H9 (cell line): ENCODE measurements around the gene SLC23A1. TPM values are rescaled to one million over a fixed set of nuclear protein-coding genes. Genes with fewer than 3 reads are reported as not detected.

Experiments
- DNase-seq: peaks from one replicate; pipeline ENCODE4 v3.0.0-alpha.2; 2017
- H2AFZ ChIP-seq: one replicate; pipeline ENCODE4 v1.6.1; 2013; ENCODE audit warnings: mild to moderate bottlenecking, low read length, control low read depth, moderate library complexity
- H2AK5ac ChIP-seq: 2 replicates; pipeline ENCODE4 v1.6.1; 2013; ENCODE audit warnings: low read length, control low read depth, mixed read lengths; ENCODE audit not compliant: insufficient read length
- H2BK120ac ChIP-seq: one replicate; pipeline ENCODE4 v1.6.1; 2013; ENCODE audit warnings: low read depth, mild to moderate bottlenecking, low read length, control low read depth, inconsistent platforms; ENCODE audit not compliant: poor library complexity, severe bottlenecking
- H2BK12ac ChIP-seq: 2 replicates; pipeline ENCODE4 v1.6.1; 2013; ENCODE audit warnings: low read length, control low read depth, mixed read lengths, low read depth; ENCODE audit not compliant: insufficient read length
- H2BK15ac ChIP-seq: 2 replicates; pipeline ENCODE4 v1.6.1; 2013; ENCODE audit warnings: low read depth, low read length, control low read depth
- H2BK20ac ChIP-seq: one replicate; pipeline ENCODE4 v1.6.1; 2013; ENCODE audit warnings: low read depth, mild to moderate bottlenecking, low read length, control low read depth, inconsistent platforms; ENCODE audit not compliant: poor library complexity, severe bottlenecking
- H2BK5ac ChIP-seq: 2 replicates; pipeline ENCODE4 v1.6.1; 2013; ENCODE audit warnings: low read length, control low read depth, mixed read lengths; ENCODE audit not compliant: insufficient read length
- H3K14ac ChIP-seq: 2 replicates; pipeline ENCODE4 v1.6.1; 2013; ENCODE audit warnings: low read length, control low read depth; ENCODE audit not compliant: insufficient read depth
- H3K18ac ChIP-seq: 2 replicates; pipeline ENCODE4 v1.6.1; 2013; ENCODE audit warnings: low read depth, mild to moderate bottlenecking, mixed read lengths, low read length, control low read depth; ENCODE audit not compliant: insufficient read length
- H3K23ac ChIP-seq: 2 replicates; pipeline ENCODE4 v1.6.1; 2013; ENCODE audit warnings: low read length, control low read depth, mixed read lengths, low read depth; ENCODE audit not compliant: insufficient read length
- H3K23me2 ChIP-seq: 2 replicates; pipeline ENCODE4 v1.6.1; 2013; ENCODE audit warnings: low read depth, mild to moderate bottlenecking, mixed read lengths, low read length, control low read depth; ENCODE audit not compliant: insufficient read length, poor library complexity, severe bottlenecking
- H3K27ac ChIP-seq: 2 replicates; pipeline ENCODE4 v1.5.1; 2013; ENCODE audit warnings: low read length, control low read depth, mixed read lengths, low read depth; ENCODE audit not compliant: insufficient read length
- H3K27me3 ChIP-seq: 2 replicates; pipeline ENCODE4 v1.6.1; 2013; ENCODE audit warnings: low read length, control low read depth, inconsistent platforms; ENCODE audit not compliant: insufficient read depth
- H3K4ac ChIP-seq: 2 replicates; pipeline ENCODE4 v1.6.1; 2013; ENCODE audit warnings: low read depth, mild to moderate bottlenecking, control low read depth, inconsistent platforms, low read length, moderate library complexity
- H3K4me1 ChIP-seq: 2 replicates; pipeline ENCODE4 v1.6.1; 2013; ENCODE audit warnings: low read length, control low read depth, inconsistent platforms; ENCODE audit not compliant: insufficient read depth
- H3K4me2 ChIP-seq: 2 replicates; pipeline ENCODE4 v1.6.1; 2013; ENCODE audit warnings: low read length, control low read depth, mixed read lengths; ENCODE audit not compliant: insufficient read length, insufficient read depth
- H3K56ac ChIP-seq: 2 replicates; pipeline ENCODE4 v1.6.1; 2013; ENCODE audit warnings: low read depth, mild to moderate bottlenecking, mixed read lengths, low read length, control low read depth; ENCODE audit not compliant: insufficient read length
- H3K79me1 ChIP-seq: 2 replicates; pipeline ENCODE4 v1.6.1; 2013; ENCODE audit warnings: low read depth, mild to moderate bottlenecking, moderate library complexity, low read length, control low read depth, inconsistent platforms; ENCODE audit not compliant: insufficient read depth, poor library complexity, severe bottlenecking
- H3K79me2 ChIP-seq: 2 replicates; pipeline ENCODE4 v1.6.1; 2013; ENCODE audit warnings: low read length, control low read depth, inconsistent platforms; ENCODE audit not compliant: insufficient read depth
- H3K9ac ChIP-seq: 2 replicates; pipeline ENCODE4 v1.6.1; 2013; ENCODE audit warnings: low read length, control low read depth, mixed read lengths; ENCODE audit not compliant: insufficient read length; ENCODE audit errors: extremely low read depth
- H3K9me3 ChIP-seq: one replicate; pipeline ENCODE4 v1.6.1; 2013; ENCODE audit warnings: low read depth, low read length, inconsistent platforms; ENCODE audit not compliant: control insufficient read depth
- H3T11ph ChIP-seq: one replicate; pipeline ENCODE4 v1.6.1; 2013; ENCODE audit warnings: mild to moderate bottlenecking, low read length, control low read depth, inconsistent platforms
- H4K20me1 ChIP-seq: one replicate; pipeline ENCODE4 v1.6.1; 2013; ENCODE audit not compliant: control insufficient read depth, insufficient read length, insufficient read depth
- H4K5ac ChIP-seq: 2 replicates; pipeline ENCODE4 v1.6.1; 2013; ENCODE audit warnings: low read depth, mild to moderate bottlenecking, mixed read lengths, low read length, control low read depth; ENCODE audit not compliant: insufficient read length
- H4K8ac ChIP-seq: replicated peaks from 2 replicates; pipeline ENCODE4 v1.6.1; 2013; ENCODE audit warnings: low read length, control low read depth, mixed read lengths, low read depth; ENCODE audit not compliant: insufficient read length
- H4K91ac ChIP-seq: 2 replicates; pipeline ENCODE4 v1.6.1; 2013; ENCODE audit warnings: low read depth, mild to moderate bottlenecking, moderate library complexity, mixed read lengths, low read length, control low read depth; ENCODE audit not compliant: insufficient read length
- H3K27ac Mint-ChIP-seq, 3 experiments: 2 replicates in 2 of 3; 3 replicates in 1 of 3; pipeline ENCODE4 v1.8.0; 2020 to 2021; ENCODE audit warnings: mixed read lengths in 3 of 3, mild to moderate bottlenecking in 1 of 3, moderate library complexity in 1 of 3
- H3K27me3 Mint-ChIP-seq: 2 replicates; pipeline ENCODE4 v1.8.0; 2021; ENCODE audit warnings: low read depth, mild to moderate bottlenecking, moderate library complexity, mixed read lengths
- H3K36me3 Mint-ChIP-seq, 3 experiments: 2 replicates in 2 of 3; 3 replicates in 1 of 3; pipeline ENCODE4 v1.8.0; 2020 to 2021; ENCODE audit warnings: low read depth in 3 of 3, mixed read lengths in 3 of 3; ENCODE audit not compliant: insufficient read depth in 1 of 3
- H3K4me1 Mint-ChIP-seq, 2 experiments: 2 replicates each; pipeline ENCODE4 v1.8.0; 2020; ENCODE audit warnings: mixed read lengths in 2 of 2
- H3K4me3 Mint-ChIP-seq, 2 experiments: 2 replicates in 1 of 2; 3 replicates in 1 of 2; pipeline ENCODE4 v1.8.0; 2020 to 2021; ENCODE audit warnings: mild to moderate bottlenecking in 2 of 2, mixed read lengths in 2 of 2, moderate library complexity in 1 of 2
- H3K9me3 Mint-ChIP-seq, 2 experiments: 2 replicates in 1 of 2; 3 replicates in 1 of 2; pipeline ENCODE4 v1.8.0; 2020; ENCODE audit warnings: mild to moderate bottlenecking in 2 of 2, mixed read lengths in 2 of 2, moderate library complexity in 1 of 2
- CTCF ChIP-seq: fragments of 200-600 bp; sonication (generic); conservative IDR thresholded peaks from 3 replicates; pipeline ENCODE4 v1.8.0; 2021; ENCODE audit warnings: antibody characterized with exemption, mild to moderate bottlenecking
- WGBS: extraction: QIAGEN DNeasy Blood & Tissue Kit; methylation state at CpG from one replicate; pipeline ENCODE4 v1.1.7; 2013; ENCODE audit warnings: missing lambda C conversion rate, low lambda C conversion rate, mixed read lengths; ENCODE audit not compliant: insufficient read length; ENCODE audit errors: extremely low coverage; 5-methylcytosine and 5-hydroxymethylcytosine counted together
- total RNA-seq: library from RNA; stranded (reverse); gene quantifications from 2 replicates; pipeline ENCODE4 v1.2.1, GENCODE V29; 2021

SLC23A1 gene
- total RNA-seq, 1 experiment from 2014 or later, result not detected

GRCh38 chr5:139402561-139403158, 19.6 kb upstream of the SLC23A1 start:
- Histone ChIP-seq H3K9ac (no peak overlapping the region), H3K79me1 (no peaks in the 10 kb centered on the region), H2BK120ac (no peak overlapping the region), H3K9me3 (no peaks in the 10 kb centered on the region), H2AFZ (no peak overlapping the region), H3T11ph (no peak overlapping the region), H3K23ac (no peak overlapping the region), H4K91ac (no peak overlapping the region), H3K27me3 (no peaks in the 10 kb centered on the region), H3K4me1 (peaks cover 2% of the 10 kb centered on the region; the same call in 1 of the 2 replicates), H4K8ac (no peak overlapping the region), H4K5ac (no peak overlapping the region), H3K56ac (no peak overlapping the region), H2BK12ac (no peak overlapping the region), H2BK15ac (no peak overlapping the region), H2BK20ac (no peak overlapping the region), H3K4me2 (no peak overlapping the region), H4K20me1 (no peaks in the 10 kb centered on the region), H3K23me2 (no peaks in the 10 kb centered on the region), H3K4ac (no peak overlapping the region), H3K79me2 (no peaks in the 10 kb centered on the region), H2AK5ac (no peak overlapping the region), H3K14ac (no peak overlapping the region), H3K18ac (no peak overlapping the region), H2BK5ac (no peak overlapping the region), H3K27ac (no peak overlapping the region)
- Mint-ChIP-seq H3K27me3 (no peaks in the 10 kb centered on the region), H3K4me3 (peak overlapping the region; percentile 91 to 94), H3K4me1 (peaks cover 16 to 20% of the 10 kb centered on the region in 2 experiments), H3K27ac (no peak overlapping the region), H3K36me3 (peaks cover 4 to 20% (median 16%) of the 10 kb centered on the region in 3 experiments), H3K9me3 (no peaks in the 10 kb centered on the region)
- DNase-seq, result peak; percentile 68
- no CpG with 5 or more reads among the region's 7 CpGs for WGBS
- TF ChIP-seq CTCF, result peak; percentile 82
